Thyroid gland (tissue), 4 donors: ENCODE measurements around the gene MS4A10.

Experiments
- POLR2A ChIP-seq, 2 donors: fragments of 450-650 bp; IDR thresholded peaks; one replicate each; pipeline ENCODE4 v1.6.1; 2017; ENCODE audit warnings: antibody characterized with exemption in 2 of 2, mild to moderate bottlenecking in 2 of 2, moderate library complexity in 1 of 2
- TF ChIP-seq, protein P1 (sequence below), 6 experiments: fragments of 200-600 bp in 3 of 6; fragments of 450-650 bp in 3 of 6; sonication (generic) in 3 of 6; IDR thresholded peaks; one replicate each; pipeline ENCODE4 v1.5.1; 2016 to 2019; ENCODE audit warnings: antibody characterized with exemption in 6 of 6, mild to moderate bottlenecking in 2 of 6, inconsistent platforms in 1 of 6, moderate library complexity in 1 of 6

DNA sequence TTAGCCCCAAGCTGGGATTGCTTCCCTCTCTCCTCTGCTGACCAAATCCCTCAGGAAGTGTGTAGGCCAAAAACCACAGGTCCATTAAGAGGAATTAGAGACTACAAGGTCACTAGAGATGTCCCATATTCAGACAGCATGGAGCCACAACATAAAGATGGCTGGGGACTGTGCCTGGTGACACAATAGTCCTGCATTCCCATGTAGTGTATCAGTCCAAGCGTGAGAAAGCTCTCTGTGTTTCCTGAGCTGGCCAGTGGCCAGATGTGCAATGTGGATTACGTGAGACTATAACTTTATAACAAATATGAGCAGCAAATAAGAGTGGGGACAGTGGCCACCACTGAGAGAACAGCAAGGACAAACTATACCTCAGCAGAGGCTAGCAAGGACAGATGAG, 7.6 kb upstream of the MS4A10 start:
- TF ChIP-seq, protein P1, sequence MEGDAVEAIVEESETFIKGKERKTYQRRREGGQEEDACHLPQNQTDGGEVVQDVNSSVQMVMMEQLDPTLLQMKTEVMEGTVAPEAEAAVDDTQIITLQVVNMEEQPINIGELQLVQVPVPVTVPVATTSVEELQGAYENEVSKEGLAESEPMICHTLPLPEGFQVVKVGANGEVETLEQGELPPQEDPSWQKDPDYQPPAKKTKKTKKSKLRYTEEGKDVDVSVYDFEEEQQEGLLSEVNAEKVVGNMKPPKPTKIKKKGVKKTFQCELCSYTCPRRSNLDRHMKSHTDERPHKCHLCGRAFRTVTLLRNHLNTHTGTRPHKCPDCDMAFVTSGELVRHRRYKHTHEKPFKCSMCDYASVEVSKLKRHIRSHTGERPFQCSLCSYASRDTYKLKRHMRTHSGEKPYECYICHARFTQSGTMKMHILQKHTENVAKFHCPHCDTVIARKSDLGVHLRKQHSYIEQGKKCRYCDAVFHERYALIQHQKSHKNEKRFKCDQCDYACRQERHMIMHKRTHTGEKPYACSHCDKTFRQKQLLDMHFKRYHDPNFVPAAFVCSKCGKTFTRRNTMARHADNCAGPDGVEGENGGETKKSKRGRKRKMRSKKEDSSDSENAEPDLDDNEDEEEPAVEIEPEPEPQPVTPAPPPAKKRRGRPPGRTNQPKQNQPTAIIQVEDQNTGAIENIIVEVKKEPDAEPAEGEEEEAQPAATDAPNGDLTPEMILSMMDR (IDR thresholded peaks at IDR 0.05): no peak
- TF ChIP-seq POLR2A (IDR thresholded peaks at IDR 0.05): no peak
